8988T (cell line): Measurements from ENCODE around the gene ZFAND6.
"Not testable (repeated sequence)": the region's sequence is repeated elsewhere in the genome, so short reads cannot be mapped to it uniquely, and the experiment has no call there.

Experiments
- DNase-seq: peaks from one replicate; pipeline ENCODE4 v3.0.0; 2011

The ZFAND6 gene

GRCh38 chr15:80058851-80059785 is at the start of gene ZFAND6:
Gene ZFAND6 (plus strand): TSS chr15:80059676. CDS start chr15:80120345, 60,669 bp downstream.
- DNase-seq, result peak; percentile 70

DNA sequence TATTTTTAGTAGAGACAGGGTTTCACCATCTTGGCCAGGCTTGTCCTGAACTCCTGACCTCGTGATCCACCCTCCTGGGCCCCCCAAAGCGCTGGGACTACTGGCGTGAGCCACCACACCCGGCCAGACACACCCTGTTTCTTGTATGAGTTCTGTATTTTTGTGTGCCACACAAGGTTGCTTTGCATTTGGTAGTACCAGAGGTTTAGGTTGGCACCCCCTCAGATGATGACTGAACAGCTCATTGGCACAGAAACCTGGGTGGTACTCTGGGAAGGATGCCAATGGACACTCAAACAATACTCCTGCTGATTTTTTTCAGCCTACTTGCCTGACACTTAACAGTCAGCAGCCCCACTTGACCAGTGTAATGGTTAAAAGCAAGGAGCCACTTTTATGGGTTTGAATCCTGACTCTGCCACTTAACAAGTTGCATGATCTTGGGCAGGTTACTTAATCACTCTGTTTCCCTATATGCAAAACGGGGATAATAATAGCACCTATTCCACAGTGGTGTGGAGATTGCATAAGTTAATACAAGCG is 49.3 kb upstream of the ZFAND6 start:
- DNase-seq, result no peak

- DNase-seq, result not testable (repeated sequence)
Observed at GRCh38 chr15:80011041-80011523, 48.4 kb upstream of the ZFAND6 start.

- DNase-seq, result no peak
Observed at GRCh38 chr15:80011596-80011995, 47.9 kb upstream of the ZFAND6 start.

DNA sequence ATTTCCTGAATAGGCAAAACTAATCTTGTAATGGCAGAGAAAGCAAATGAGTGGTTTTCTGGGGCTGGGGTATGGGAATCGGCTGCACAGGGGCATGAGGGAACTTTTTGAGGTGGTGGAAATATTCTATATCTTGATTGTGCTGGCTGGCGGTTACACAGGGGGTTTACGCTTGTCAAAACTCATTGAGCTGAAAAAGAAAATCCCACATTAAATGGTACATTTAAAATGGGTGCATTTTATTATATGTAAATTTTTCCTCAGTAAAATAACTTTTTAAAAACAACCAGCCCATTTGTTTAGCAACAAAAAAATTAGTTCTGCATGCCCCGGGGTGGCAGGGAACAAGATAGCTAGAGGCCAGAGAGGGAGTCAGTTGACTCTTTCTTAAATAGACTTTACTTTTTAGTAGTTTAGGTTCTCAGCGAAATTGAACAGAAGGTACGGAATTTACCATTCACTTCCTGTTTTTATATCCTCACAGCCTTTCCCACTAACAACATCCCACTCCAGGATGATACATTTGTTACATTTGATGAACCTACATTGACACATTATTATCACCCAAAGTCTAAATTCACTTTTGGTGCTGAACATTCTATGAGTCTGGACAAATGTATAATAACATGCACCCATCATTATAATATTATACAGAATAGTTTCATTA is 47.3 kb upstream of the ZFAND6 start:
- no peak for DNase-seq

- DNase-seq, result not testable (repeated sequence)
Observed at GRCh38 chr15:80014186-80014585, 45.3 kb upstream of the ZFAND6 start.

DNA sequence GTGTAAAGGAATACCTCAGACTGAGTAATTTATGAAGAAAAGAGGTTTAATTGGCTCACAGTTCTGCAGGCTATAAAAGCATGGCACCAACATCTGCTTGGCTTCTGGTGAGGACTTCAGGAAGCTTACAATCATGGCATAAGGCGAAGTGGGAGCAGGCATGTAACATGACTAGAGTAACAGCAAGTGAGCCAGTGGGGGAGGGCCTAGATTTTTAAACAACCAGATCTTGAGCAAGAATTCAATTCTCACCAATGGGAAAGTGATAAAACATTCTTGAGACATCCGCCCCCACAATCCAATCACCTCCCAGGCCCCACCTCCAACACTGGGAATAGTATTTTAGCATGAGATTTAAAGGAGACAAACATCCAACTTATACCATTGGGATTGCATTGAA is 44.3 kb upstream of the ZFAND6 start:
- no peak for DNase-seq

- DNase-seq, result not testable (repeated sequence)
Observed at GRCh38 chr15:80016506-80016905, 43.0 kb upstream of the ZFAND6 start.

- not testable (repeated sequence) for DNase-seq
Observed at GRCh38 chr15:80017139-80017538, 42.3 kb upstream of the ZFAND6 start.

GRCh38 chr15:80019168-80019745 is 40.2 kb upstream of the ZFAND6 start:
- no peak for DNase-seq

- DNase-seq, result not testable (repeated sequence)
Observed at GRCh38 chr15:80020149-80020548, 39.3 kb upstream of the ZFAND6 start.

DNA sequence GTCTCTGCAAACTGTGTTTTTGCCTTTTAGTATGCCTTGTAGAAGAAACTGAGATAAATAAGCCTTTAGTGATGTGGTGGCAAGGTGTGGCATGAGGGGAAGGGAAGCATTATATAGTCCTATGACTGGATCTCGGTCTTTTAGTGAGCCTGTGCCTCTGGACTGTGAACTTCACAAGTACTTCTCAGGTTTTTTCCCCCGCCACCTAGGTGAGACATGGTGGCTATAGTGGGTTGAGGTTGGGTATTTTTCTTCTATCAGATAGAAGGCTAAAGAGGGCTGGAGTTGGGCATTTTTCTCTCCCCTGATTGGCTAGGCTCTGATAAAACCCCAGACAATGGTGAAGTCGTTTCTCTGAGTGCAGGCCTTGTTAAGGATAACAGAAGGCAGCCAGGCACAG is 38.7 kb upstream of the ZFAND6 start:
- DNase-seq, result no peak

DNA sequence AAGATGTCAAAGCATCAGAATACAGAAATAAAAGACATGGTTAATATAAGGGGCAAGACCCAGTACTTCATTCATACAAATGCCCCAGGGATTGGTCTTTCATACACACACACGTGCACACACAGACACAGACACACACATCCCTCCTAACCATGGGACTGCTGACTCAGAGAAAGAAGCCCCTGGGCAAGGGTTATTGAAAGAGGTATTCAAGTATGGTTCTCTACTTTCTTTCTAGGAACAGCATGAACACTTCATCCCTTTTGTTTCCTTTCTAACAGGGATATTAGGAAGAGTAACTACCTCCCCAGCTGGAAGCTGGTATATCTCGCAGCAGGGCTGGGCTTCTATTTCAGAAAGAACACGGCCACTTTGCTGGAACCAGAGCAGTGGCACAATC is 33.2 kb upstream of the ZFAND6 start:
- no peak for DNase-seq

DNA sequence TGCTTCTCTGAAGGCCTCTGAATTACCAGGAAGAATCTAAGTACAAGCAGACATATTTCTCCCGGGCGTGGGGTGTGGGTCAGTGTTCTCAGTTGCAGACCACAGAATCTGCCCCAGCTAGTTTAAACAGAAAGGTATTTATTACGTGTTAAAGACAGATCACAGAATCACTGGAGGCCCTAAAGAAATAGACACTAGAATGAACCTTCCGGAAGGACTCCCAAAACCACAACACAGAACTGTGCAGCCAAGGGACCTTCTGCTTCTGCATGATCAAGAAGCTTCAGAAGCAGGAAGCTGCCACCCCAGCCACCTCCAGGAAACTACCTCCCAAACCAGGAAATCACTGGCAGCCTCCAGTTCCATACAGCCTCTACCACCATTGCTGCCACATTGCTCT is 32.7 kb upstream of the ZFAND6 start:
- DNase-seq, result no peak

GRCh38 chr15:80028937-80029336 is 30.5 kb upstream of the ZFAND6 start:
- DNase-seq, result no peak

DNA sequence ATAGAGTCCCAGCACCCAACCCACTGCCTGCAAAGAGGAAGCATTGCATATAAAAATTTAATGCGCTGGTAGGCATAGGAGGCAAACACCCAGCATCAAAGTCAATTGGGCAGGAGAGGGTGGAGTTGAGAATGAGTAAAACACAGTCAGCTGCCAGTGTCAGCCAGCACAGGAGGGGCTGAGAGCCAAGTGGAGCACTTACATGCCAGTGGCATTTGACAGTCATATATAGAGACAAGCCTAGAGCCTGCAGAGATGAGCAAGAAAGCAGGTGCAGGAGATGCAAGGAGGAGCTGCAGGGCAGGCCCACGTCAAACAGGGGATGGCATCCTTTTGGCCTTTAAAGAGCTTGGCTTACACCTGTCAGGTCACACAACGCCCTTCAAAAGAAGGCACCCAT is 27.6 kb upstream of the ZFAND6 start:
- DNase-seq, result no peak

GRCh38 chr15:80034629-80035028 is 24.8 kb upstream of the ZFAND6 start:
- DNase-seq, result no peak

- no peak for DNase-seq
Observed at GRCh38 chr15:80036071-80036470, 23.4 kb upstream of the ZFAND6 start.

DNA sequence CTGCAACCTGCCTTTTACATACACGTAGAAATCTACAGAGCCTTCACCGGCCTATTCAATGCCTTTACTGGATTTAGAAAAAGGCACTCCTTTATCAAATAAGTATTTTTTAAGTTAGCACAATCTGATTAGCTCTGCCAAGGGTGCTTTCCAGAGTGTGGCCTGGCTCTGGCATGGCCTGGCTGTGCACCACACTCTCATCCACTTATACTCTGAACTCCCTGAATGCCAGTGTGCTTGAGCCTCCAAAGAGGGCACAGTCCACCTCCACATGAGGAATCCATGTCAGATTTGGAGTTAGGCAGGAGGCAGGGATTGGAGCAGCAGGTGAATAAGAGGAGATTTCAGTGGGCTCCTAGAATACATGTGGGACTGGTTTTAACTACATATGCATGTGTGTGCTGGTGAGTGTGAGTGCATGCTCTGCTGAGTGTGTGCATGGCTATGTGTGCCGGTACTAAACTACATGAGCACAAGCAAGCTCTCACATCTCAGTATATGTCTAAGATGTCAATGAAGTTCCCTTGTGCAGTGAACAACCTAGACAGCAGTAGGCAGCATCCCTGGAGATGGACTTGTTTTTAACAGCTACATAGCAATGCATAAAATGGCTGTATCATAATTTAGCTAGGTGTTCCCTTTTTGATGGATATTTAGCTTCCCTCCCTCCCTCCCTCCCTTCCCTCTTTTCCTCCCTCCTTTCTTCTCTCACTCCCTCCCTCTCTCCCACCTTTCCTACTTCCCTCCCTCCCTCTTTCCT is 17.8 kb upstream of the ZFAND6 start:
- DNase-seq, result no peak

DNA sequence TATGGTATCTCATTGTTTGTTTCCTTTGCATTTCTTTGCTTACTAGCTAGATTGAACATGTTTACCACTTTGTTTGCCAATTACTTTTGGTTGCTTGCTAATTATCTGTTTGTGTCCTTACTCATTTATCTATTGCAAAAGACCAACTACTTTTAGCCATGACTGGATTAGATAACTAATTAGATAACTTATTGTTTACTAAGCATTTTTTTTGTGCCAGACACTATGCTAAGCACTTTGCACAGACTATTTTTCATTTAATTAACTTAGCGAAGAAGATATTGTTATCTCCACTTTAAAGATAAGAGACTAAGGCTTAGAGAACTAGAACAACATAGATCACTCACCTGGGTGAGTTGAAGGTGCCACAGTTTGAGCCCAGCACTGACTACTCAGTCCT is 16.9 kb upstream of the ZFAND6 start:
- no peak for DNase-seq

DNA sequence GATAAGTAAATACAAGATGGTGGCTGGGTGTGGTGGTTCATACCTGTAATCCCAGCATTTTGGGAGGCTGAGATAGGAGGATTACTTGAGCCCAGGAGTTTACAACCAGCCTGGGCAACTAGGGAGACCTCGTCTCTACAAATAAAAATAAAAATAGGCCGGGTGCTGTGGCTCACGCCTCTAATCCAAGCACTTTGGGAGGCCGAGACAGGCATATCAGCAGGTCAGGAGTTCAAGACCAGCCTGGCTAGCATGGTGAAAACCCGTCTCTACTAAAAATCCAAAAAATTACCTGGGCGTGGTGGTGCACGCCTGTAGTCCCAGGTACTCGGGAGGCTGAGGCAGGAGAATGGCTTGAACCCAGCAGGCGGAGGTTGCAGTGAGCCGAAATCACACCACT is 14.3 kb upstream of the ZFAND6 start:
- DNase-seq, result not testable (repeated sequence)

DNA sequence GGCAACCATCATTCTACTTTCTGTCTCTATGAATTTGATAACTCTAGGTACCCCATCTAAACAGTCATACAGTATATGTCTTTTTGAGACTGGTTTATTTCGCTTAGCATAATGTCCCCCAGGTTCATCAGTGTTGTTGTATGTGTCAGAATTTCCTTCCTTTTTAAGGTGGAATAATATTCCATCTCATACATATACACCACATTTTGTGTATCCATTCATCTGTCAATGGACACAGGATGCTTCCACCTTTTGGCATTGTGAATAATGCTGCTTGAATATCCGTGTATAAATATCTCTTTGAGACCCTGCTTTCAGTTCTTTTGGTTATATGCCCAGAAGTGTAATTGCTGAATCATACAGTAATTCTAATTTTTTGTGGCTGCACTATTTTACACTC is 10.4 kb upstream of the ZFAND6 start:
- no peak for DNase-seq
